Endothelial cell (in vitro differentiated cells): Measurements from ENCODE around the gene POLR3H. TPM values are rescaled to one million over a fixed set of nuclear protein-coding genes. Genes with fewer than 3 reads are reported as not detected.

Experiments used
- DNase-seq: peaks from one replicate; pipeline ENCODE4 v3.0.0; 2021; ENCODE audit warnings: low spot score
- H3K27ac Mint-ChIP-seq: one replicate; pipeline ENCODE4 v1.8.0; 2021; ENCODE audit warnings: mixed read lengths, inconsistent platforms; ENCODE audit not compliant: unreplicated experiment
- H3K27me3 Mint-ChIP-seq: one replicate; pipeline ENCODE4 v1.8.0; 2021; ENCODE audit warnings: mild to moderate bottlenecking, moderate library complexity, mixed read lengths, inconsistent platforms; ENCODE audit not compliant: unreplicated experiment
- H3K36me3 Mint-ChIP-seq: one replicate; pipeline ENCODE4 v1.8.0; 2021; ENCODE audit warnings: mild to moderate bottlenecking, low read depth, mixed read lengths, inconsistent platforms; ENCODE audit not compliant: unreplicated experiment
- H3K4me1 Mint-ChIP-seq: one replicate; pipeline ENCODE4 v1.8.0; 2021; ENCODE audit warnings: mild to moderate bottlenecking, mixed read lengths, inconsistent platforms; ENCODE audit not compliant: unreplicated experiment
- H3K4me3 Mint-ChIP-seq: one replicate; pipeline ENCODE4 v1.8.0; 2021; ENCODE audit warnings: mild to moderate bottlenecking, mixed read lengths, inconsistent platforms; ENCODE audit not compliant: unreplicated experiment
- H3K9me3 Mint-ChIP-seq: one replicate; pipeline ENCODE4 v1.8.0; 2021; ENCODE audit warnings: mixed read lengths, inconsistent platforms; ENCODE audit not compliant: unreplicated experiment
- total RNA-seq: library from RNA; stranded (reverse); fragmentation: NEBNext Ultra II Directional; extraction: Animal tissue kit (Norgen Biotek cat#: 25700); gene quantifications from one replicate; pipeline ENCODE4 v1.2.1, GENCODE V29; 2021; ENCODE audit not compliant: unreplicated experiment
- TF ChIP-seq, protein P1 (sequence below): fragments of 200-600 bp; sonication (generic); IDR thresholded peaks from one replicate; pipeline ENCODE4 v1.5.0; 2021; ENCODE audit warnings: antibody characterized with exemption; ENCODE audit not compliant: unreplicated experiment

POLR3H gene
- total RNA-seq, 1 donor from 2014 or later, result 20.8 TPM

DNA sequence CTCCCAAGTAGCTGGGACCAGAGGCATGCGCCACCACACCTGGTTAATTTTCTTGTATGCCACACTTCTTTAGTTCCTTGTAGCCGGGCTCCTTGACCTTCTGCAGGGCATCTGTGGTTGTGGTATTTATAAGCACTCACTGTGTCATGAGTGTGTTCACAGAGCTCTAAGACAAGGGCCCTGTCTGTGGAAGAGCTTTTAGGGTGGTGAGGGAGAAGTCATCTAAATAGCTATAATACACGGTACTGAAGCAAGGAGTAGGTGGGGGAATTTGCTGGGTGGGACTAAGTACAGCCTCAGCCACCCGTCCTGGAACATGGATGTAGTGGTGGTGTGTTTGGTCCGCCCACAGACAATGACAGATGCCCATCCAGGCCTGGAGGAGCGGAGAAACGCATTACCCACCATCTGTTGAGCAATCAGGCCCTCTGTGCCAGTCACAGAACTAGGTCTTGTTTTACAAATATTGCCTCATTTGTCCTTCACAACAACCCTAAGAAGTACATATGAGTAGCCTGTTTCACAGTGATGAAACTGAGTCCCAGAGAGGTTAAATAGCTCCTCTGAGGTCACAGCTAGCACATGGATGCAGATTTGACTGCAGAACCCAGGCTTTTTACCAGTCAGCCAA lies 65.3 kb downstream of the POLR3H start:
- H3K36me3 Mint-ChIP-seq, result no peaks in the 10 kb centered on the region
- H3K4me3 Mint-ChIP-seq, result no peak overlapping the region
- H3K4me1 Mint-ChIP-seq, result peaks cover 5% of the 10 kb centered on the region
- peaks cover 2% of the 10 kb centered on the region for H3K27me3 Mint-ChIP-seq
- H3K9me3 Mint-ChIP-seq, result no peaks in the 10 kb centered on the region
- no peak for DNase-seq
- no peak overlapping the region for H3K27ac Mint-ChIP-seq
- TF ChIP-seq, protein P1, sequence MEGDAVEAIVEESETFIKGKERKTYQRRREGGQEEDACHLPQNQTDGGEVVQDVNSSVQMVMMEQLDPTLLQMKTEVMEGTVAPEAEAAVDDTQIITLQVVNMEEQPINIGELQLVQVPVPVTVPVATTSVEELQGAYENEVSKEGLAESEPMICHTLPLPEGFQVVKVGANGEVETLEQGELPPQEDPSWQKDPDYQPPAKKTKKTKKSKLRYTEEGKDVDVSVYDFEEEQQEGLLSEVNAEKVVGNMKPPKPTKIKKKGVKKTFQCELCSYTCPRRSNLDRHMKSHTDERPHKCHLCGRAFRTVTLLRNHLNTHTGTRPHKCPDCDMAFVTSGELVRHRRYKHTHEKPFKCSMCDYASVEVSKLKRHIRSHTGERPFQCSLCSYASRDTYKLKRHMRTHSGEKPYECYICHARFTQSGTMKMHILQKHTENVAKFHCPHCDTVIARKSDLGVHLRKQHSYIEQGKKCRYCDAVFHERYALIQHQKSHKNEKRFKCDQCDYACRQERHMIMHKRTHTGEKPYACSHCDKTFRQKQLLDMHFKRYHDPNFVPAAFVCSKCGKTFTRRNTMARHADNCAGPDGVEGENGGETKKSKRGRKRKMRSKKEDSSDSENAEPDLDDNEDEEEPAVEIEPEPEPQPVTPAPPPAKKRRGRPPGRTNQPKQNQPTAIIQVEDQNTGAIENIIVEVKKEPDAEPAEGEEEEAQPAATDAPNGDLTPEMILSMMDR, result no peak

DNA sequence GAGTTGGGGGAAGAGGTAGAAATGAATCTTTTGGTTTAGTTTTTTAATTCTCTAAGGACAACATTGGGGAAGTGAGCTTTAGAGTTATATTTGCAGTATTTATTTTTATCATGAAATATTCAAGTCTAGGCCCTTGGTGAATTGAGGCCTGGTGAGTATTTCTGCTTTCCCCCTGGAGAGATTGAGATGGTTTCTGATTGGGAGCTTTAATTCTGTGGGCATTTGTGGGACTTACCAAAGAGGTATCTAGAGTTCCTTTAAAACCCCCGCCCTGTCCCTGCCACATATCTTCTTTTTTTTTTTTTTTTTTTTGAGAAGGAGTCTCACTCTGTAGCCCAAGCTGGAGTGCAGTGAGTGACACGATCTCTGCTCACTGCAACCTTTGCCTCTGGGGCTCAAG lies 65.8 kb downstream of the POLR3H start:
- Mint-ChIP-seq H3K4me3 (no peak overlapping the region), H3K9me3 (no peaks in the 10 kb centered on the region), H3K27ac (no peak overlapping the region), H3K36me3 (no peaks in the 10 kb centered on the region), H3K4me1 (peaks cover 2% of the 10 kb centered on the region), H3K27me3 (peaks cover 2% of the 10 kb centered on the region)
- no peak for DNase-seq
- TF ChIP-seq, protein P1, result no peak

Other genes with a start within 250 kb of the POLR3H start
- 69.2 TPM for gene ZC3H7B, start 242.9 kb downstream of the POLR3H start, total RNA-seq
- gene TEF, start 162.5 kb downstream of the POLR3H start, total RNA-seq, result 6.6 TPM
- gene TOB2, start 97.7 kb downstream of the POLR3H start, total RNA-seq, result 60.3 TPM
- gene PHF5A, start 75.8 kb downstream of the POLR3H start, total RNA-seq, result 54.6 TPM
- gene ACO2, start 75.4 kb downstream of the POLR3H start, total RNA-seq, result 83.5 TPM
- gene CSDC2, start 16.5 kb upstream of the POLR3H start, total RNA-seq, result not detected
- gene PMM1, start 45.4 kb upstream of the POLR3H start, total RNA-seq, result 6.0 TPM
- gene DESI1, start 76.6 kb upstream of the POLR3H start, total RNA-seq, result 23.2 TPM
- 211 TPM for gene XRCC6, start 76.8 kb upstream of the POLR3H start, total RNA-seq
- 133 TPM for gene SNU13, start 144.4 kb upstream of the POLR3H start, total RNA-seq
- 0.38 TPM for gene MEI1, start 155.0 kb upstream of the POLR3H start, total RNA-seq